IgD-negative memory B cell (primary cell): Measurements from ENCODE around the gene CD84. TPM values are rescaled to one million over a fixed set of nuclear protein-coding genes. Genes with fewer than 3 reads are reported as not detected.
"Not testable (repeated sequence)": the region's sequence is repeated elsewhere in the genome, so short reads cannot be mapped to it uniquely, and the experiment has no call there.

ENCODE experiments used
- H3K27ac Mint-ChIP-seq, 3 donors: one replicate each; pipeline ENCODE4 v1.8.0; 2020 to 2022; ENCODE audit warnings: mild to moderate bottlenecking in 3 of 3, mixed read lengths in 3 of 3, moderate library complexity in 1 of 3
- H3K27me3 Mint-ChIP-seq: one replicate; pipeline ENCODE4 v1.8.0; 2021; ENCODE audit warnings: mixed read lengths
- H3K36me3 Mint-ChIP-seq: one replicate; pipeline ENCODE4 v1.8.0; 2020; ENCODE audit warnings: mild to moderate bottlenecking, mixed read lengths
- H3K4me1 Mint-ChIP-seq, 3 donors: one replicate each; pipeline ENCODE4 v1.8.0; 2020 to 2022; ENCODE audit warnings: mixed read lengths in 3 of 3, mild to moderate bottlenecking in 1 of 3
- H3K4me3 Mint-ChIP-seq, 4 donors: one replicate each; pipeline ENCODE4 v1.8.0; 2020 to 2022; ENCODE audit warnings: mild to moderate bottlenecking in 4 of 4, mixed read lengths in 4 of 4, moderate library complexity in 3 of 4
- H3K9me3 Mint-ChIP-seq, 3 donors: one replicate each; pipeline ENCODE4 v1.8.0; 2020 to 2021; ENCODE audit warnings: mixed read lengths in 3 of 3, mild to moderate bottlenecking in 1 of 3
- polyA plus RNA-seq: library from polyadenylated mRNA; unstranded; fragments of 300-500 nt; fragmentation: Illumina TruSeq; gene quantifications from one replicate; pipeline ENCODE4 v1.2.3, GENCODE V29; 2021

The CD84 gene
- polyA plus RNA-seq: 8.7 TPM

- H3K27me3 Mint-ChIP-seq: no peaks in the 10 kb centered on the region
- H3K4me1 Mint-ChIP-seq: peaks cover 26 to 54% (median 47%) of the 10 kb centered on the region in 3 donors
- peak within 1 kb of the TSS; percentile 91 to 95 (median 92) for H3K4me3 Mint-ChIP-seq
- no peaks in the 10 kb centered on the region for H3K9me3 Mint-ChIP-seq
- H3K27ac Mint-ChIP-seq: peak within 1 kb of the TSS; percentile 69 to 93 (median 92)
- no peaks in the 10 kb centered on the region for H3K36me3 Mint-ChIP-seq
Measured at GRCh38 chr1:160579216-160579701, at the start of gene CD84. TSS of gene CD84 (minus strand) at chr1:160579496. CDS start at chr1:160579437, 59 bp downstream.

DNA sequence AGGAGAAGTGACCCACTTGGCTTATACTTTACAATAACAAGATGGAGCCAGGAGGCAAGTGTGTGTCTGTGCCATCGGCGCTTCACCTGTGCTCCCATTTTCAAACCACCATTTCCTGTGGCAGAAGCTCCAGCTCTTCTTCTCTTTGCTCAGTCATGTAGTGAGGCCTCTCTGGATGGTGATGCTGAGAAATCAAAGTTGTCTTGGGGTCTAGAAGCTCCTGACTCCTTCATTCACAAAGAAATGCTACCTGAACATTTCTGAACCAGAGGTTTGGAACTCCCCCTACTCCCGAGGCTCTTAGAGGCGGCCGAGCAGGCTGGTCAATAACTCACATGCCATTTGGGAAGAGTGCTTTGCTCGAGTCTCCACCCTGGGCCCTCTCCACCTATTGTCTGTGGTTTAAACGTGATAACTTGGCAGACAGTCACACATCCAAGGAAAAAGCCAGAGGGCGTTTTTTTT lies 49.5 kb upstream of the CD84 start:
- peaks cover 0 to 1% (median 1%) of the 10 kb centered on the region in 3 donors for H3K9me3 Mint-ChIP-seq
- peaks cover 4% of the 10 kb centered on the region for H3K36me3 Mint-ChIP-seq
- H3K4me3 Mint-ChIP-seq: peak overlapping the region in 2 of 4 donors; percentile 20 to 71
- peaks cover 52 to 67% (median 61%) of the 10 kb centered on the region in 3 donors for H3K4me1 Mint-ChIP-seq
- peaks cover 3% of the 10 kb centered on the region for H3K27me3 Mint-ChIP-seq
- H3K27ac Mint-ChIP-seq: peak overlapping the region in 2 of 3 donors; percentile 11 to 87

DNA sequence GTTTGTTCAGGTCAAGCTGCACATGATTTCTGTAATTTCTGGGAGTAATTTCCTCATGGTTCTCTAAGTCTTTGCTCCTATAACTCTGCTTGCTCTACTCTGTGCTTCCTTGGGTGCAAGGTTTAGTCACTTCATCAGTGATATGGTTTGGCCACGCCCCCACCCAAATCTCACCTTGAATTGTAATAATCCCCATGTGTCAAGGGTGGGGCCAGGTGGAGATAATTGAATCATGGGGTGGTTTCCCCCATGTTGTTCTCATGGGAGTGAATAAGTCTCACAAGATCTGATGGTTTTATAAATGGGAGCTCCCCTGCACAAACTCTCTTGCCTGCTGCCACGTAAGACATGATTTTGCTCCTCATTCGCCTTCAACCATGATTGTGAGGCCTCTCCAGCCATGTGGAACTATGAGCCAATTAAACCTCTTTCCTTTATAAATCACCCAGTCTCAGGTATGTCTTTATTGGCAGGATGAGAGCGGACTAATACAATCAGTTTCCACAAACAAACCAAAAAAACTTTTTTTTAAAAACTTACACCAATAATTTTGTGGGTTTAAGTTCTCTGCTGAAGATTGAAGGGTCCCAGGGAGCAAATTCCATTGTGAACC lies 48.5 kb upstream of the CD84 start:
- Mint-ChIP-seq H3K4me3 (peak overlapping the region in 3 of 4 donors; percentile 19 to 56 (median 24)), H3K4me1 (peaks cover 55 to 72% (median 67%) of the 10 kb centered on the region in 3 donors)
- H3K9me3 Mint-ChIP-seq, H3K27ac Mint-ChIP-seq, H3K36me3 Mint-ChIP-seq, H3K27me3 Mint-ChIP-seq: not testable (repeated sequence)

DNA sequence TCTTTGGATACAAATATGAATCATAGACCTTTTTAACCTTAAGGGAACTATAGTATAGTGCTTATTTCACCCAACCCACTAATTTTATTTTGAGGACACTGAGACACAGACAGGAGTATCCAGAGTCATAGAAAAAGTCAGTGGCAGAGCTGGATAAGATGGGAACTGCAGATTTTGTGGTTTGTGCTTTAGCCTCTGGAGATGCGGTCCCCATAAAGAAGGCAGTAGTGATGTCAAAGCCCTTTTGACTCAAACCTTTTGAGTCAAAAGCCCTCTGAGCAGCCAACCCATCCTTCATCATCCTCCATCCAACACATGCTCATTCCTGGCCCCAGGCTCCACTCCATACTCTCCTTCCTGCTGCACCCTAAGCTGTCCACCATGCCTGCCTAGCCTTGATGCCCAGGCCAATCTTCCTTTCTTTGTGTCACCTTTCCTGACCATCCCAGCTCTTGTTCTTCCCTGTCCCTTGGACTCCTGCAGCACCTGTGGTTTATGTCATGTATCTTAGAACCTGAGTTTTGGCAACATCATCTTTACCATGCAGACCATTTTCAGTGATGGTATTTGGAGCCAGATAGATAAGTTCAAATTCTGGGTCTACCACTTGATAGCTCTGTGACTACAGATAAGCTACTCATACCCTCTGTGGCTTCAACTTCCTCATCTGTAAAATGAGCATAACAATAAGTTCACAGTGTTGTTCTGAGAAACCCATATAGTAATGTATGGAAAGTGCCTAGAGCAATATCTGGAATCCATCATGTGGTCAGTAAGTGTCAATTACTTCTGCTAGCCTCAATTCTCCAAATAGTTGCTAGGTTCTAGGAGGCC lies 47.4 kb upstream of the CD84 start:
- no peak overlapping the region for H3K27ac Mint-ChIP-seq
- peaks cover 0 to 1% (median 1%) of the 10 kb centered on the region in 3 donors for H3K9me3 Mint-ChIP-seq
- peaks cover 64 to 83% (median 77%) of the 10 kb centered on the region in 3 donors for H3K4me1 Mint-ChIP-seq
- peaks cover 3% of the 10 kb centered on the region for H3K27me3 Mint-ChIP-seq
- peak overlapping the region in 3 of 4 donors; percentile 17 to 90 (median 90) for H3K4me3 Mint-ChIP-seq
- peaks cover 3% of the 10 kb centered on the region for H3K36me3 Mint-ChIP-seq

- Mint-ChIP-seq H3K36me3 (peaks cover 5% of the 10 kb centered on the region), H3K4me3 (peak overlapping the region in 3 of 4 donors; percentile 59 to 90 (median 67)), H3K27me3 (peaks cover 3% of the 10 kb centered on the region), H3K9me3 (peaks cover 0 to 1% (median 1%) of the 10 kb centered on the region in 3 donors), H3K4me1 (peaks cover 67 to 86% (median 83%) of the 10 kb centered on the region in 3 donors), H3K27ac (peak overlapping the region in 1 of 3 donors; percentile 76)
Measured at GRCh38 chr1:160625725-160626498, 46.6 kb upstream of the CD84 start.

GRCh38 chr1:160625321-160625720 lies 46.0 kb upstream of the CD84 start:
- Mint-ChIP-seq H3K36me3 (peaks cover 5% of the 10 kb centered on the region), H3K4me3 (peak overlapping the region in 3 of 4 donors; percentile 59 to 90 (median 86)), H3K27me3 (peaks cover 3% of the 10 kb centered on the region), H3K4me1 (peaks cover 62 to 81% (median 80%) of the 10 kb centered on the region in 3 donors), H3K27ac (peak overlapping the region in 1 of 3 donors; percentile 47), H3K9me3 (peaks cover 0 to 1% (median 1%) of the 10 kb centered on the region in 3 donors)

- H3K4me3 Mint-ChIP-seq: peak overlapping the region; percentile 59 to 90 (median 72)
- peaks cover 61 to 74% (median 73%) of the 10 kb centered on the region in 3 donors for H3K4me1 Mint-ChIP-seq
- H3K27ac Mint-ChIP-seq: peak overlapping the region; percentile 30 to 47 (median 39)
Measured at GRCh38 chr1:160624464-160624863, 45.2 kb upstream of the CD84 start.

DNA sequence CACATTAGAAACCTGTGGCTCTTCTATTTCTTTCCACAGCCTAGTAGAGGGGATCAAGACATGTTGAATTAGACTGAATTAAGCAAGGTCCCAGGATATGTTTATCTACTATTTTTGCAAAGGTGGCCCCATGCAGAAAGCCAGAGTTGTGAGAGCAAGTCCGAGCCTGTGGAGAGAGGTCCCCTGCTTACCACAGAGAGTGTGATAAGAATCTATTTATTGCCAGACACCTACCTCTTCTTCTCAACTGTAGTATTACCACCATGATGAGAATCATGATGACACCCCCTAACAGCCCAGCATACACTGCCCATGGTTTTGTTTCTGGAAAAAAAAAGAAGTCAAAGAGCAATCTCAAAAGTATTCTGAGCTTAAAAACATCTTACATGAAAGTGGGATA lies 44.6 kb upstream of the CD84 start:
- Mint-ChIP-seq H3K27me3 (peaks cover 3% of the 10 kb centered on the region), H3K9me3 (peaks cover 1 to 4% (median 3%) of the 10 kb centered on the region in 3 donors), H3K36me3 (peaks cover 6% of the 10 kb centered on the region), H3K4me3 (peak overlapping the region in 3 of 4 donors; percentile 28 to 90 (median 86)), H3K27ac (peak overlapping the region; percentile 19 to 47 (median 30)), H3K4me1 (peaks cover 67 to 77% (median 76%) of the 10 kb centered on the region in 3 donors)

More at GRCh38 chr1:160624464-160624863, 45.2 kb upstream of the CD84 start:
- peaks cover 5% of the 10 kb centered on the region for H3K36me3 Mint-ChIP-seq
- peaks cover 0 to 1% (median 1%) of the 10 kb centered on the region in 3 donors for H3K9me3 Mint-ChIP-seq
- H3K27me3 Mint-ChIP-seq: peaks cover 3% of the 10 kb centered on the region

- Mint-ChIP-seq H3K4me3 (peak overlapping the region; percentile 27 to 90 (median 58)), H3K9me3 (peaks cover 1 to 4% (median 3%) of the 10 kb centered on the region in 3 donors), H3K36me3 (peaks cover 7% of the 10 kb centered on the region), H3K27me3 (peaks cover 3% of the 10 kb centered on the region), H3K4me1 (peaks cover 69 to 75% (median 74%) of the 10 kb centered on the region in 3 donors), H3K27ac (peak overlapping the region in 1 of 3 donors; percentile 23)
Measured at GRCh38 chr1:160623227-160623633, 43.9 kb upstream of the CD84 start.

DNA sequence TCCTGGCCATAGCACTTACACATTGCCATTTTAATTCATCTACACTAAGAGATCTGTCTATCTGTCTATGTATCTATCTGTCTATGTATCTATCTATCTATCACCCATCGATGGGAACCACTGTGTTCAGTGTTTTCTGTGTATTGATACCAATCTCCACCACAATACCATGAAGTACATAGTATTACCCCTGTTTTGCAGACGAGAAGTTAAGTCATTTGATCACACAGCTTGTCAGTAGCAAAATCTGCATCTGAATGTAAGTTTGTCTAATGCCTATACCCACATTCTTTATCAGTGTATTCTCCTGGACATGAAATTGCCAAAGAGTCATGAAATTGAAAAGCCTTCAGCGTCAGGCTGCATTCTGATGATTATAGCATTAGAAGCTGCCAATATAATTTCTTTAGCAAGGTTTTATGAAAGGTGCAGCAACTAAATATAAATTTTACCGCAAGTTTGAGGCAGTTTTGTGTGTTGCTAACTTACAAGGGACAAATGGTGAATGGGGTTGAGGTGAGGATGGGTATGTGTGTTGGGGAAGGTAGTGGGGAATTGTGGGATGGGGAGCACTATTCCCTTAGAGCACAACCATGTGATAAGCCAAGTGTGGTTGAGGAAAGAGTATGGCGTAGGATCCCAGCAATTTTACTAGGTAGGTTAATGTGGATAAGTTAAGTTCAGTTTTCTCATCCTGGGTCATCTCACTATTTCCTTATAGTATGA lies 43.4 kb upstream of the CD84 start:
- Mint-ChIP-seq H3K4me1 (peaks cover 66 to 72% (median 69%) of the 10 kb centered on the region in 3 donors), H3K27me3 (peaks cover 3% of the 10 kb centered on the region), H3K27ac (peak overlapping the region in 1 of 3 donors; percentile 23), H3K9me3 (peaks cover 0 to 4% (median 2%) of the 10 kb centered on the region in 3 donors), H3K36me3 (peaks cover 6% of the 10 kb centered on the region), H3K4me3 (peak overlapping the region in 3 of 4 donors; percentile 45 to 90 (median 72))

GRCh38 chr1:160621633-160622413 lies 42.5 kb upstream of the CD84 start:
- peaks cover 0 to 4% (median 2%) of the 10 kb centered on the region in 3 donors for H3K9me3 Mint-ChIP-seq
- peak overlapping the region in 2 of 3 donors; percentile 44 to 92 for H3K27ac Mint-ChIP-seq
- peaks cover 5% of the 10 kb centered on the region for H3K36me3 Mint-ChIP-seq
- H3K27me3 Mint-ChIP-seq: peaks cover 2% of the 10 kb centered on the region
- H3K4me3 Mint-ChIP-seq: peak overlapping the region in 3 of 4 donors; percentile 38 to 90 (median 86)
- peaks cover 60 to 64% (median 64%) of the 10 kb centered on the region in 3 donors for H3K4me1 Mint-ChIP-seq

- Mint-ChIP-seq H3K36me3 (peaks cover 5% of the 10 kb centered on the region), H3K27ac (peak overlapping the region in 2 of 3 donors; percentile 44 to 92), H3K4me1 (peaks cover 58 to 59% (median 58%) of the 10 kb centered on the region in 3 donors), H3K4me3 (peak overlapping the region in 3 of 4 donors; percentile 38 to 90 (median 86)), H3K9me3 (peaks cover 0 to 4% (median 2%) of the 10 kb centered on the region in 3 donors), H3K27me3 (no peaks in the 10 kb centered on the region)
Measured at GRCh38 chr1:160620942-160621632, 41.8 kb upstream of the CD84 start.
